ENCODE data around the gene PPP1R12B.

DNA sequence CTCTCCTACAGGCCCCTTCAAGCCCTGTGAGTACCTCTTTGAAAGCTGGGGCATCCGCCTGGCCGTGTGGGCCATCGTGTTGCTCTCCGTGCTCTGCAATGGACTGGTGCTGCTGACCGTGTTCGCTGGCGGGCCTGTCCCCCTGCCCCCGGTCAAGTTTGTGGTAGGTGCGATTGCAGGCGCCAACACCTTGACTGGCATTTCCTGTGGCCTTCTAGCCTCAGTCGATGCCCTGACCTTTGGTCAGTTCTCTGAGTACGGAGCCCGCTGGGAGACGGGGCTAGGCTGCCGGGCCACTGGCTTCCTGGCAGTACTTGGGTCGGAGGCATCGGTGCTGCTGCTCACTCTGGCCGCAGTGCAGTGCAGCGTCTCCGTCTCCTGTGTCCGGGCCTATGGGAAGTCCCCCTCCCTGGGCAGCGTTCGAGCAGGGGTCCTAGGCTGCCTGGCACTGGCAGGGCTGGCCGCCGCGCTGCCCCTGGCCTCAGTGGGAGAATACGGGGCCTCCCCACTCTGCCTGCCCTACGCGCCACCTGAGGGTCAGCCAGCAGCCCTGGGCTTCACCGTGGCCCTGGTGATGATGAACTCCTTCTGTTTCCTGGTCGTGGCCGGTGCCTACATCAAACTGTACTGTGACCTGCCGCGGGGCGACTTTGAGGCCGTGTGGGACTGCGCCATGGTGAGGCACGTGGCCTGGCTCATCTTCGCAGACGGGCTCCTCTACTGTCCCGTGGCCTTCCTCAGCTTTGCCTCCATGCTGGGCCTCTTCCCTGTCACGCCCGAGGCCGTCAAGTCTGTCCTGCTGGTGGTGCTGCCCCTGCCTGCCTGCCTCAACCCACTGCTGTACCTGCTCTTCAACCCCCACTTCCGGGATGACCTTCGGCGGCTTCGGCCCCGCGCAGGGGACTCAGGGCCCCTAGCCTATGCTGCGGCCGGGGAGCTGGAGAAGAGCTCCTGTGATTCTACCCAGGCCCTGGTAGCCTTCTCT lies 30.3 kb upstream of the PPP1R12B start:
- TF ChIP-seq, protein P1, sequence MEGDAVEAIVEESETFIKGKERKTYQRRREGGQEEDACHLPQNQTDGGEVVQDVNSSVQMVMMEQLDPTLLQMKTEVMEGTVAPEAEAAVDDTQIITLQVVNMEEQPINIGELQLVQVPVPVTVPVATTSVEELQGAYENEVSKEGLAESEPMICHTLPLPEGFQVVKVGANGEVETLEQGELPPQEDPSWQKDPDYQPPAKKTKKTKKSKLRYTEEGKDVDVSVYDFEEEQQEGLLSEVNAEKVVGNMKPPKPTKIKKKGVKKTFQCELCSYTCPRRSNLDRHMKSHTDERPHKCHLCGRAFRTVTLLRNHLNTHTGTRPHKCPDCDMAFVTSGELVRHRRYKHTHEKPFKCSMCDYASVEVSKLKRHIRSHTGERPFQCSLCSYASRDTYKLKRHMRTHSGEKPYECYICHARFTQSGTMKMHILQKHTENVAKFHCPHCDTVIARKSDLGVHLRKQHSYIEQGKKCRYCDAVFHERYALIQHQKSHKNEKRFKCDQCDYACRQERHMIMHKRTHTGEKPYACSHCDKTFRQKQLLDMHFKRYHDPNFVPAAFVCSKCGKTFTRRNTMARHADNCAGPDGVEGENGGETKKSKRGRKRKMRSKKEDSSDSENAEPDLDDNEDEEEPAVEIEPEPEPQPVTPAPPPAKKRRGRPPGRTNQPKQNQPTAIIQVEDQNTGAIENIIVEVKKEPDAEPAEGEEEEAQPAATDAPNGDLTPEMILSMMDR (IDR thresholded peaks at IDR 0.05) = no peak
- TF ChIP-seq SIN3A (IDR thresholded peaks at IDR 0.05; ENCODE audit: borderline replicate concordance, insufficient read depth, low read depth, low read length) (no peak), POLR2AphosphoS5 (IDR thresholded peaks at IDR 0.05; ENCODE audit: low read depth, low read length) (no peak), TCF7L2 (IDR thresholded peaks at IDR 0.05; ENCODE audit: low read depth, low read length) (no peak)
- TF ChIP-seq, protein P2, sequence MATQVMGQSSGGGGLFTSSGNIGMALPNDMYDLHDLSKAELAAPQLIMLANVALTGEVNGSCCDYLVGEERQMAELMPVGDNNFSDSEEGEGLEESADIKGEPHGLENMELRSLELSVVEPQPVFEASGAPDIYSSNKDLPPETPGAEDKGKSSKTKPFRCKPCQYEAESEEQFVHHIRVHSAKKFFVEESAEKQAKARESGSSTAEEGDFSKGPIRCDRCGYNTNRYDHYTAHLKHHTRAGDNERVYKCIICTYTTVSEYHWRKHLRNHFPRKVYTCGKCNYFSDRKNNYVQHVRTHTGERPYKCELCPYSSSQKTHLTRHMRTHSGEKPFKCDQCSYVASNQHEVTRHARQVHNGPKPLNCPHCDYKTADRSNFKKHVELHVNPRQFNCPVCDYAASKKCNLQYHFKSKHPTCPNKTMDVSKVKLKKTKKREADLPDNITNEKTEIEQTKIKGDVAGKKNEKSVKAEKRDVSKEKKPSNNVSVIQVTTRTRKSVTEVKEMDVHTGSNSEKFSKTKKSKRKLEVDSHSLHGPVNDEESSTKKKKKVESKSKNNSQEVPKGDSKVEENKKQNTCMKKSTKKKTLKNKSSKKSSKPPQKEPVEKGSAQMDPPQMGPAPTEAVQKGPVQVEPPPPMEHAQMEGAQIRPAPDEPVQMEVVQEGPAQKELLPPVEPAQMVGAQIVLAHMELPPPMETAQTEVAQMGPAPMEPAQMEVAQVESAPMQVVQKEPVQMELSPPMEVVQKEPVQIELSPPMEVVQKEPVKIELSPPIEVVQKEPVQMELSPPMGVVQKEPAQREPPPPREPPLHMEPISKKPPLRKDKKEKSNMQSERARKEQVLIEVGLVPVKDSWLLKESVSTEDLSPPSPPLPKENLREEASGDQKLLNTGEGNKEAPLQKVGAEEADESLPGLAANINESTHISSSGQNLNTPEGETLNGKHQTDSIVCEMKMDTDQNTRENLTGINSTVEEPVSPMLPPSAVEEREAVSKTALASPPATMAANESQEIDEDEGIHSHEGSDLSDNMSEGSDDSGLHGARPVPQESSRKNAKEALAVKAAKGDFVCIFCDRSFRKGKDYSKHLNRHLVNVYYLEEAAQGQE (IDR thresholded peaks at IDR 0.05; ENCODE audit: insufficient read depth in 1 of 2, low read depth in 2 of 2, low read length in 1 of 2) = no peak

Measured in Panc1 (cell line).